MCF 10A (cell line): ENCODE data around the gene HECTD1. TPM values are rescaled to one million over a fixed set of nuclear protein-coding genes. Genes with fewer than 3 reads are reported as not detected.
"Not testable (repeated sequence)": the region's sequence is repeated elsewhere in the genome, so short reads cannot be mapped to it uniquely, and the experiment has no call there.

Experiments
- BruUV-seq: library from RNA; stranded (reverse); fragments of 400-500 nt; replicated peaks from 2 replicates; lab custom pipeline; 2021; lab: Mats Ljungman, UMichigan
- CTCF ChIA-PET: fragments of 300-600 bp; sonication (Branson Sonifier 250); formaldehyde crosslinking; extraction: SDS; loops from one replicate; lab custom pipeline; 2021; ENCODE audit warnings: antibody characterized with exemption, inconsistent platforms; lab: Yijun Ruan, JAX
- POLR2A ChIA-PET: fragments of 300-600, 350-650 bp; sonication (Branson Sonifier 250); formaldehyde crosslinking; extraction: SDS; loops from one replicate; lab custom pipeline; 2020; ENCODE audit warnings: antibody characterized with exemption, inconsistent platforms; lab: Yijun Ruan, JAX
- DNase-seq: peaks from one replicate; pipeline ENCODE4 v3.0.0-alpha.2; 2018; ENCODE audit not compliant: unreplicated experiment
- H3K27ac Mint-ChIP-seq: one replicate; pipeline ENCODE4 v1.8.0; 2022; ENCODE audit warnings: mild to moderate bottlenecking, low read depth, mixed read lengths; ENCODE audit not compliant: unreplicated experiment
- H3K27me3 Mint-ChIP-seq: one replicate; pipeline ENCODE4 v1.8.0; 2022; ENCODE audit warnings: mixed read lengths; ENCODE audit not compliant: insufficient read depth, unreplicated experiment
- H3K36me3 Mint-ChIP-seq: one replicate; pipeline ENCODE4 v1.8.0; 2022; ENCODE audit warnings: mild to moderate bottlenecking, moderate library complexity, mixed read lengths; ENCODE audit not compliant: insufficient read depth, unreplicated experiment
- H3K4me1 Mint-ChIP-seq: one replicate; pipeline ENCODE4 v1.8.0; 2022; ENCODE audit warnings: mixed read lengths; ENCODE audit not compliant: insufficient read depth, unreplicated experiment
- H3K4me3 Mint-ChIP-seq: one replicate; pipeline ENCODE4 v1.8.0; 2022; ENCODE audit warnings: mild to moderate bottlenecking, moderate library complexity, mixed read lengths; ENCODE audit not compliant: unreplicated experiment
- H3K9me3 Mint-ChIP-seq: one replicate; pipeline ENCODE4 v1.8.0; 2022; ENCODE audit warnings: mixed read lengths; ENCODE audit not compliant: unreplicated experiment
- CTCF ChIP-seq: fragments of 200-600 bp; IDR thresholded peaks from one replicate; pipeline ENCODE4 v1.8.0; 2022; ENCODE audit warnings: antibody characterized with exemption, mild to moderate bottlenecking; ENCODE audit not compliant: unreplicated experiment
- intact Hi-C: fragments of 100-400 bp; cut with micrococcal nuclease; formaldehyde crosslinking; loops from 2 replicates; pipeline ENCODE4 v1.14.1; 2022
- total RNA-seq: library from RNA; stranded (reverse); gene quantifications from 2 replicates; pipeline ENCODE4 v1.2.3, GENCODE V29; 2022

HECTD1 gene
- total RNA-seq, 1 experiment from 2014 or later: 122 TPM

GRCh38 chr14:31190219-31190603, 17.4 kb downstream of the HECTD1 start:
- no peaks in the 10 kb centered on the region for H3K9me3 Mint-ChIP-seq
- BruUV-seq: no TSS peak
- ChIA-PET POLR2A (interaction anchor here (0.7 kb wide), 1 partner anchor 275 kb away, joined by 3 read pairs; no protein-coding TSS in a partner anchor), CTCF (interaction anchor here (0.5 to 0.7 kb wide), 3 partner anchors 11 to 279 kb away, joined by 3 to 6 read pairs (median 3); no protein-coding TSS in a partner anchor)
- intact Hi-C loops: no loop called here
- no peak for TF ChIP-seq CTCF
- H3K36me3 Mint-ChIP-seq: peaks cover 51% of the 10 kb centered on the region
- H3K4me1 Mint-ChIP-seq: peaks cover 10% of the 10 kb centered on the region
- DNase-seq: no peak
- no peak overlapping the region for H3K27ac Mint-ChIP-seq
- H3K27me3 Mint-ChIP-seq: no peaks in the 10 kb centered on the region
- no peak overlapping the region for H3K4me3 Mint-ChIP-seq

- CTCF ChIA-PET: interaction anchor here (0.5 to 0.9 kb wide), 5 partner anchors 38 to 279 kb away, joined by 3 to 6 read pairs (median 5); no protein-coding TSS in a partner anchor
- POLR2A ChIA-PET: interaction anchor here (0.6 to 0.7 kb wide), 2 partner anchors 40 to 274 kb away, joined by 3 read pairs; no protein-coding TSS in a partner anchor
- H3K27ac Mint-ChIP-seq: peak overlapping the region; percentile 47
- H3K9me3 Mint-ChIP-seq: no peaks in the 10 kb centered on the region
- intact Hi-C loops: no loop called here
- no TSS peak for BruUV-seq
- no peak overlapping the region for H3K4me3 Mint-ChIP-seq
- peaks cover 57% of the 10 kb centered on the region for H3K36me3 Mint-ChIP-seq
- DNase-seq: no peak
- no peak for TF ChIP-seq CTCF
- no peaks in the 10 kb centered on the region for H3K27me3 Mint-ChIP-seq
- peaks cover 10% of the 10 kb centered on the region for H3K4me1 Mint-ChIP-seq
These were observed 18.0 kb downstream of the HECTD1 start for GRCh38 chr14:31189346-31190218.

- Mint-ChIP-seq H3K27me3 (no peaks in the 10 kb centered on the region), H3K4me3 (no peak overlapping the region), H3K27ac (peak overlapping the region; percentile 47), H3K9me3 (no peaks in the 10 kb centered on the region), H3K36me3 (peaks cover 58% of the 10 kb centered on the region), H3K4me1 (peaks cover 10% of the 10 kb centered on the region)
- TF ChIP-seq CTCF: no peak
- no TSS peak for BruUV-seq
- CTCF ChIA-PET: interaction anchor here (0.9 kb wide), 1 partner anchor 164 kb away, joined by 4 read pairs; no protein-coding TSS in a partner anchor
- intact Hi-C loops: no loop called here
- DNase-seq: no peak
- POLR2A ChIA-PET: interaction anchor here (0.6 kb wide), 1 partner anchor 41 kb away, joined by 3 read pairs; no protein-coding TSS in a partner anchor
These were observed 18.8 kb downstream of the HECTD1 start for GRCh38 chr14:31188744-31189143.

GRCh38 chr14:31182016-31182415, 25.6 kb downstream of the HECTD1 start:
- DNase-seq, H3K27ac Mint-ChIP-seq, H3K27me3 Mint-ChIP-seq, BruUV-seq, H3K4me3 Mint-ChIP-seq, H3K9me3 Mint-ChIP-seq, intact Hi-C loops, H3K4me1 Mint-ChIP-seq: not testable (repeated sequence)
- H3K36me3 Mint-ChIP-seq: peaks cover 57% of the 10 kb centered on the region
- ChIA-PET CTCF (interaction anchor here (0.6 to 1.1 kb wide), 3 partner anchors 49 to 187 kb away, joined by 3 read pairs; no protein-coding TSS in a partner anchor), POLR2A (interaction anchor here (1.5 to 1.6 kb wide), 2 partner anchors 12 to 48 kb away, joined by 3 to 4 read pairs; no protein-coding TSS in a partner anchor)
